ENCODE results near the gene GRIK3.

Gene GRIK3

DNA sequence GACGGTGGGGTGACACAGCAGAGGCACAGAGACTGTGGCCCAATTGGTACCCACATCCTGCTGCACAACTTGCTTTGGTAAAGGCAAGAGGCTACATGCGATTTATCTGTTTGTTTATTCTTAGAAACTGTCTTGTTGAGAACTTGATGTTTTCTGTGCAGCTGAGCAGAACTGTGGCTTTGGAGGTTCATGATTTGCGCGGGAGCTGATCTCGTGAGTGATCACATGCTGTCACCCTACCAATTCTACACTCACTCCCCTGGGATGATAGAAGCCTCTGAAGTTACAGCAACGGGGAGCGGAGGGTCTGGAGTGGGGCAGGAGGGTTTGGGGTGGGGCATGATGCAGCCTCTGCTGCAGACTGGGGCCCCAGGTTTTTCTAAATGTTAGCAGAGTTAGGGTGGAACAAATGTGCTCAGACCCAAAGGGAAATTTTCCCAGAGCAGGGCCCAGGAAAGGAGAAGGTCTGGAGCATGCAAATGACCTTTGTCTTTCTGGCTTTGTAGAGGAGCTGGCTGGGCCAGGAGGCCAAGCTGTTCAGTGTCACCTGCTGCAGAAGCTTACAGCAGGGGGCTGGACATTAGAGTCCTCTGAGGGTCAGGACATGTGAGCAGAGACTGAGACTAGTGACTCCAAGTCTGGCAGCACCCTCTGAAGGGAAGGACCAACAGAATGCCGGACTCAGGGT lies 83.6 kb downstream of the GRIK3 start:
- no peak for TF ChIP-seq POLR2A (IDR thresholded peaks at IDR 0.05; ENCODE audit: low read depth, low read length)
- TF ChIP-seq TAF1 (IDR thresholded peaks at IDR 0.05; ENCODE audit: borderline replicate concordance, low read depth, low read length): no peak
- TF ChIP-seq POLR2AphosphoS5 (IDR thresholded peaks at IDR 0.05; ENCODE audit: low read depth, low read length): no peak
- no peak for DNase-seq (ENCODE audit: insufficient read length)
- FAIRE-seq: no peak

DNA sequence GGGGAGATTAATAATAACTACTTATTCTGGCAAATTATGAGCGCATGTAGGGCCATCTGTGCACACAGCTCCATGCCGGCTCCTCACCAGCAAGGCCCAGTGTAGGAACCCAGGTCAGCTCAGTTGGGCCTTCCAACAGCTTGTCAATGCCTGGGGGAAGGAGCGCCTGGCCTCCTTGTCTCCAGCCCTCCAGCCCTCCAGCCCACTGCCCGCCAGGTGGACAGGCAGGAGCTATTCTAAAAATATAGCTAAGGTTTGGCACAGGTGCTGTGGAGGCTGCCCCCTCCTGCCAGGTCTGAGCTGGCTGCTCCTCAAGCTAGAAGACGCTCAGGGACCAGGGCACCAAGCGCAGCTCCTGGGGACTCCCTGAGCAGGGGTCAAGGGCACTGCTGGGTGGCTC lies 85.7 kb downstream of the GRIK3 start:
- no peak for DNase-seq (ENCODE audit: insufficient read length)
- FAIRE-seq: no peak
- TF ChIP-seq POLR2A (IDR thresholded peaks at IDR 0.05; ENCODE audit: low read depth, low read length): no peak
- no peak for TF ChIP-seq POLR2AphosphoS5 (IDR thresholded peaks at IDR 0.05; ENCODE audit: low read depth, low read length)
- TF ChIP-seq TAF1 (IDR thresholded peaks at IDR 0.05; ENCODE audit: borderline replicate concordance, low read depth, low read length): no peak

DNA sequence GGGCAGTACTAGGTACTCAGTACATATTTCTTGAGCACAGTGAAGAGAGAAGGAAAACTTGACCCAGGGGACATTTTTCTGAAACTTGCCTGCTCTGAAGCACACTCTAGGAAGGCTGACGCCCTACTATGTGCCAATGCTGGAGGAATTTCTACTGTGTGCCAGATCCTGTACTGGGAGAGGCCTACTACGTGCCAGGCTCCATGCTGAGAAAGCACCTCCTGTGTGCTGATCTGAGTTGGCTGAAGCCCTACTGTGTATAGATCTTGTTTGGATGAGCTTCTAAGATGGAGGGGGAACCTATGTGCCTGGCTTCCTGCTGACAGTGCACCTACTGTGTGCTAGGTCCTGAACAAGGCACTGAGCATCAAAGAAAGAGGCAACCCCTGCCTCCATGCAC lies 86.2 kb downstream of the GRIK3 start:
- DNase-seq (ENCODE audit: insufficient read length) (no peak), FAIRE-seq (no peak)
- TF ChIP-seq POLR2AphosphoS5 (IDR thresholded peaks at IDR 0.05; ENCODE audit: low read depth, low read length): no peak
- TF ChIP-seq POLR2A (IDR thresholded peaks at IDR 0.05; ENCODE audit: low read depth, low read length): no peak
- no peak for TF ChIP-seq TAF1 (IDR thresholded peaks at IDR 0.05; ENCODE audit: borderline replicate concordance, low read depth, low read length)

DNA sequence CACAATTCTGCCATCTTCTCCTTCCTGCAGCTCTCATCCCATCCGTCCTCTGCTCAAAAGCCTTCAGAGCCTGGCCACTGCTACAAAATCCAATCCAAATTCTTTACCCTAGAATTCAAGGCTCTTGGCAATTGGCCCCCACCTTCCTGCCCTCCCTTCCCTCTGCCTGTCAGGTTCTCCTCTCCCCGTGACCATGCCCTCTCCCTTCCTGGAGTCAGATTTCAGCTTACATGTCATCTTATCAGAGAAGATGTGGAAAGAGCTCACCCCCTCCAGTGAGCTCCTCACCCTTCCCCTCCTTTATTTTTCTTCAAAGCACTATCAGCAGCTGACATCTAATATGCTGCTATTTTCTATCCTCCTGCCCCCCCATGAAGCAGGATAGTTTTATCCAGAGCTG lies 86.9 kb downstream of the GRIK3 start:
- DNase-seq (ENCODE audit: insufficient read length): no peak
- no peak for FAIRE-seq
- TF ChIP-seq POLR2AphosphoS5 (IDR thresholded peaks at IDR 0.05; ENCODE audit: low read depth, low read length): no peak
- no peak for TF ChIP-seq TAF1 (IDR thresholded peaks at IDR 0.05; ENCODE audit: borderline replicate concordance, low read depth, low read length)
- no peak for TF ChIP-seq POLR2A (IDR thresholded peaks at IDR 0.05; ENCODE audit: low read depth, low read length)

DNA sequence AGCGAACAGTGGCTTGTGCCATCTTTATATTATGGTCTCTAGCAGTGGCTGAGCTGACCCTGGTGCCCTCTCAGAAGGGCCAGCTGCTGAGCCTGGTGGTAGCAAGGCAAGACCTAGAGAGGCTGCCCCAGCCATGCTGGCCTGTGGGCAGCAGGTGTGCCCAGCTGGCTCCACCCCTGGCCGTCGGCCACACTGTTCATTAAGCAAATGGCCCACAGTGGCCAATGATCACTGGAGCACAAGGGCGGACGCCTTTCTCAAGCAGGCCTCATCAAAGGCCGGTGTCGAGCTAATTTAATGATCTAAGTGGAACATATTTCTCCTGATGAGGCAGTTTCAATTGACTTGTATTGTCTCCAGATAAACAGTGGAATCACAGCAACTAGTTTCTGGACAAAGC lies 89.4 kb downstream of the GRIK3 start:
- FAIRE-seq (no peak), DNase-seq (ENCODE audit: insufficient read length) (no peak)
- no peak for TF ChIP-seq TAF1 (IDR thresholded peaks at IDR 0.05; ENCODE audit: borderline replicate concordance, low read depth, low read length)
- no peak for TF ChIP-seq POLR2AphosphoS5 (IDR thresholded peaks at IDR 0.05; ENCODE audit: low read depth, low read length)
- no peak for TF ChIP-seq POLR2A (IDR thresholded peaks at IDR 0.05; ENCODE audit: low read depth, low read length)

DNA sequence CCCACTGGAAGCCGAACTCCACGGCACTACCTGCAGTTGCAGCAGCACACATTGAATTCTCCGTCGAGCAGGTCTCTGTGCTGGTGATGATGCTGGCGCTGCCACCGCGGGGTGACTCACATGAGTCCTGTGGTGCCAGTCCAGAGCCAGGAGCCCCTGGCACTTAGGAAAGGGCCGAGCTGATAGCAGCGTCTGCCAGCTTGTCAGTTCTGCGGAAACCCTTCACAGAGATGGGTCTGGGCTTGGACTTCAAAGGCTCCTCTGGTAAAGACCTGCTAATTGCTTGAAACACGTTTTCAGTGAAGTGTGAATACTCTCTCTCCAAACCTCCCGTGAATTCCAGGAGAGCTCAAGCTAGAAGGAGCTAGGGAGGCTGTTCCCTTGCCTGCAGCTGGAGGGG lies 92.2 kb downstream of the GRIK3 start:
- DNase-seq (ENCODE audit: insufficient read length) (no peak), FAIRE-seq (no peak)
- TF ChIP-seq POLR2A (IDR thresholded peaks at IDR 0.05; ENCODE audit: low read depth, low read length) (no peak), POLR2AphosphoS5 (IDR thresholded peaks at IDR 0.05; ENCODE audit: low read depth, low read length) (no peak), TAF1 (IDR thresholded peaks at IDR 0.05; ENCODE audit: borderline replicate concordance, low read depth, low read length) (no peak)

DNA sequence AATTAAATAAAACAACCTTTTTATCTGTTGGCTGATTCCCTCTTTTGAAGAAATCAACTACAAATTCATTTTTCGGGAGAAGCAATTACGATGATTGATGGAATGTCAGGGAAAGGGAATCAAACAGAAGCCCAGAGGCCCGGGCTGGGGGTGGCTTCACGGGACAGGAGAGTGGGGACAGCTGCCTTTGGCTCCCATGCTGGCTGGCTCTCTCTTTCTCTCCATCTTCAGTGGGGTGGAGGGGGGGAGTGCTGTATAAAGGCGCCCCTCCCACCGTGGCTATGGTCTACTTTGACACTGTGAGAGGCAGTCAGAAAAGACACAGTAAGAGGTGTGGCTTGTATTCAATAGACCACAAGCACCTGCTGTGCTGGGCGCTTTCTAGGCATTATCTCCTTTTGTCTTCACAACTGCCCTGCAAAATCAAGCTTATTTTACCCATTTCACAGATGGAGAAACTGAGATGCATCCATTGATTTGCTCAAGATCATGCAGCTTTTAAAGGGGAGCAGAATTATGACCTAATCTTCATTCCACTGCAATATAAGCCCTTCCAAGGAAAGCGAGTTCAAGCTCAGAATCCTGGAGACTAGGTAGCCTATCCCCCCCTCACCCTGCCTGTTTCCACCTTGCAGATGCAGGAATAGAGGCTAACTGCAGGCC lies 92.9 kb downstream of the GRIK3 start:
- TF ChIP-seq TAF1 (IDR thresholded peaks at IDR 0.05; ENCODE audit: borderline replicate concordance, low read depth, low read length) (no peak), POLR2A (IDR thresholded peaks at IDR 0.05; ENCODE audit: low read depth, low read length) (no peak), POLR2AphosphoS5 (IDR thresholded peaks at IDR 0.05; ENCODE audit: low read depth, low read length) (no peak)
- DNase-seq (ENCODE audit: insufficient read length) (no peak), FAIRE-seq (no peak)

DNA sequence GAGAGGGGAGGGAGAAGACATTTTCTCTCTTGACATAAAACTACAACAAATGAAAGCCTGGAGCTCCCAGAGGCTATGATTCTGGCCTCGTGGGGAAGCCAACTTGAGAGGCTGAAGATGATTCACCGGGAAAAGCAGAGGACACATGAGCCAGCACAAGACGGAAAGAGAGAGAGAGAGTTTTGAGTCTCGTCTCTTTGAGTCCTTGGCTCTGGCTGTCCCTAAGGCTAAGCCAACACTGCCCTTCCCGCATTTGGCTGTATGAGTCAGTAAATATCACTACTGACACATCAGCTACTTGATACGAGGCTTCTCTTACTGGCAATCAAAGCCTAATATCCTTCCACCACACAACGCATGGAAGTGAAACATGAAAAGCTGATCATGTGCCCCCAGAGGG lies 95.5 kb downstream of the GRIK3 start:
- TF ChIP-seq POLR2A (IDR thresholded peaks at IDR 0.05; ENCODE audit: low read depth, low read length) (no peak), TAF1 (IDR thresholded peaks at IDR 0.05; ENCODE audit: borderline replicate concordance, low read depth, low read length) (no peak), POLR2AphosphoS5 (IDR thresholded peaks at IDR 0.05; ENCODE audit: low read depth, low read length) (no peak)
- DNase-seq (ENCODE audit: insufficient read length): no peak
- no peak for FAIRE-seq

DNA sequence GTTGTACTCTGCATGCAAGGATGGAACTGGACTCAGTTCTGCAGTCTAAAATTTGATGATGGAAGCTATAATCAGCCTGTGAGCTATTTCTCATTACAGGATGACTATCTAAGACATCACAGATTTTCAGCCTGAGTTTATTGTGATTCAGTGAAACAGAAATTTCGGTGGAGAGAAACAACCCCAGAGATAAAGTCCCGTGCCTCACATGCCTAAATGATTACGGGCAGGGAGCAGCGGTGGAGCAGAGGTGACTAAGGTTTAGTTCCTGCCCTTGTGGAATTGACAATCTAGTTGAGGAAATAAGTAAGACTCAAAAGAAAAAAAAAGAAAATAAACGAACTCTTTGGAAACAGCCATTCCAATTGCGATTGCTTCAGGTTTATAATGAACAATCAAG lies 96.9 kb downstream of the GRIK3 start:
- no peak for TF ChIP-seq POLR2A (IDR thresholded peaks at IDR 0.05; ENCODE audit: low read depth, low read length)
- no peak for TF ChIP-seq POLR2AphosphoS5 (IDR thresholded peaks at IDR 0.05; ENCODE audit: low read depth, low read length)
- TF ChIP-seq TAF1 (IDR thresholded peaks at IDR 0.05; ENCODE audit: borderline replicate concordance, low read depth, low read length): no peak
- no peak for DNase-seq (ENCODE audit: insufficient read length)
- FAIRE-seq: no peak

DNA sequence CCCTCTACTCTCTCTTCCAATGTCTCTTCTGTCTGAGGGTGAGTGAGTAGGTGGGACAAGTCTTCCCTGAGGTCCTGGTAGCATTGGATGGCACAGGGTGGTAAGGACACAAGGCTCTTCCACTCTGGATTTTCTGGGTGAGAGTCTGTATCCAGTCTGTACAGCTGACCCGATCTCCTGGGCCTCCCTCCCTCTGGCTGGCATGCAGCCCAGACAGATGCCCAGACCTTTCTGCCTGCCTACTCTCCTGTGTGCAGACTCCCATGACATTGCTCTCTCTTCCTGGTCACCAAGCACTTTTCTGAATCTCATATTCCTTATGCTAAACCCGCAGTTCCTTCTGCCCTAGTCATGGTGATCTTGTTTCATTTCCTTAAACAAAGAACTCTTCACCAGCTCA lies 100.3 kb downstream of the GRIK3 start:
- TF ChIP-seq POLR2A (IDR thresholded peaks at IDR 0.05; ENCODE audit: low read depth, low read length): no peak
- no peak for TF ChIP-seq TAF1 (IDR thresholded peaks at IDR 0.05; ENCODE audit: borderline replicate concordance, low read depth, low read length)
- TF ChIP-seq POLR2AphosphoS5 (IDR thresholded peaks at IDR 0.05; ENCODE audit: low read depth, low read length): no peak
- DNase-seq (ENCODE audit: insufficient read length) (no peak), FAIRE-seq (no peak)

DNA sequence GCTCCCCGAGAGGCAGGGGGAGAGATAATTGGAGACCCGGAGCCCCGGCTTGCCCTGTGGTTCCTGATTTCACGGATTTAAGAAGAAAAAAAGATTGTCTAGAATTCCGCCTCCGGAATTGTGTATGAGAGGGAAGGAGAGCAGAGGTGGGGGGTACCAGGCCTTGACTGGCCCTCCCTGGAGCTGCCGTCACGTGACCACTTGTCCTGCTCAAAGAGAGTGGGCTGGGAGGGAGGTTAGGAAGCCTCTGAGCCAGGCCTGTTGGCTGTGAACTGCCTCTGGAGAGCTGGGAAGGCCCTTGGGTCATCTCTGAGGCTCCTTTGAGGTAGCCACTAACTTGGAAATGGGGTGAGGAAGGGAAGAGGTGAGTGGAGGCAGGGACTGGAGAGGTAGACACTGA lies 106.5 kb downstream of the GRIK3 start:
- FAIRE-seq (no peak), DNase-seq (ENCODE audit: insufficient read length) (no peak)
- no peak for TF ChIP-seq TAF1 (IDR thresholded peaks at IDR 0.05; ENCODE audit: borderline replicate concordance, low read depth, low read length)
- TF ChIP-seq POLR2A (IDR thresholded peaks at IDR 0.05; ENCODE audit: low read depth, low read length): no peak
- TF ChIP-seq POLR2AphosphoS5 (IDR thresholded peaks at IDR 0.05; ENCODE audit: low read depth, low read length): no peak

DNA sequence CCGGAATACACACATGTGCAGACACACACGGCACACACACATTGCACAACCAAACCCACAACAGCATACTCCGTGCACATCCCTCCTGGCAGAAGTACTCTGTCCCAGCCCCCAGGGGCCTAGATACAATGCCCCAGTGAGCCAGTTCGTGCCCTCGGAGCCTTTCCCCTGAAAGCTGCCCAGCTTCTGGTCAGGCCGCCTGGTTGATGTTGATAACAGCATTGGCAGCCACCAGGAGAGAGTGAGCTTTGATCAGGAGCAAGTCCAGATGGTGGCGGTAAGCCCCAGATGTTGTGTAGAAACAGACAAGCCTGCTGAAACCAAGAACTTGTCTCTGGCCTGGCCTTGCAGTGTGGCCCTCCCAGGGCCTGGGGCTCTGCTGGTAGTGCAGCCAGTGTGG lies 109.1 kb downstream of the GRIK3 start:
- no peak for FAIRE-seq
- TF ChIP-seq TAF1 (IDR thresholded peaks at IDR 0.05; ENCODE audit: borderline replicate concordance, low read depth, low read length): no peak
- no peak for TF ChIP-seq POLR2A (IDR thresholded peaks at IDR 0.05; ENCODE audit: low read depth, low read length)
- TF ChIP-seq POLR2AphosphoS5 (IDR thresholded peaks at IDR 0.05; ENCODE audit: low read depth, low read length): no peak

More for the DNA sequence above, 109.1 kb downstream of the GRIK3 start:
- no peak for DNase-seq (ENCODE audit: insufficient read length)

All from GM12892 (cell line).